Peyer's patch (tissue), 4 donors: ENCODE measurements around the gene TBX1.

Experiments used
- POLR2A ChIP-seq, 2 donors: fragments of 450-650 bp; IDR thresholded peaks; one replicate each; pipeline ENCODE4 v1.5.1; 2017; ENCODE audit warnings: antibody characterized with exemption in 2 of 2, mild to moderate bottlenecking in 2 of 2, moderate library complexity in 2 of 2
- TF ChIP-seq, protein P1 (sequence below), 6 experiments: fragments of 450-650 bp in 4 of 6; fragments of 200-600 bp in 2 of 6; sonication (generic) in 1 of 6; IDR thresholded peaks; one replicate each; pipeline ENCODE4 v1.5.1; 2017 to 2019; ENCODE audit warnings: antibody characterized with exemption in 6 of 6, mild to moderate bottlenecking in 3 of 6, moderate library complexity in 1 of 6

GRCh38 chr22:19731361-19732135 lies 29.0 kb upstream of the TBX1 start:
- no peak for TF ChIP-seq POLR2A (IDR thresholded peaks at IDR 0.05)
- TF ChIP-seq, protein P1, sequence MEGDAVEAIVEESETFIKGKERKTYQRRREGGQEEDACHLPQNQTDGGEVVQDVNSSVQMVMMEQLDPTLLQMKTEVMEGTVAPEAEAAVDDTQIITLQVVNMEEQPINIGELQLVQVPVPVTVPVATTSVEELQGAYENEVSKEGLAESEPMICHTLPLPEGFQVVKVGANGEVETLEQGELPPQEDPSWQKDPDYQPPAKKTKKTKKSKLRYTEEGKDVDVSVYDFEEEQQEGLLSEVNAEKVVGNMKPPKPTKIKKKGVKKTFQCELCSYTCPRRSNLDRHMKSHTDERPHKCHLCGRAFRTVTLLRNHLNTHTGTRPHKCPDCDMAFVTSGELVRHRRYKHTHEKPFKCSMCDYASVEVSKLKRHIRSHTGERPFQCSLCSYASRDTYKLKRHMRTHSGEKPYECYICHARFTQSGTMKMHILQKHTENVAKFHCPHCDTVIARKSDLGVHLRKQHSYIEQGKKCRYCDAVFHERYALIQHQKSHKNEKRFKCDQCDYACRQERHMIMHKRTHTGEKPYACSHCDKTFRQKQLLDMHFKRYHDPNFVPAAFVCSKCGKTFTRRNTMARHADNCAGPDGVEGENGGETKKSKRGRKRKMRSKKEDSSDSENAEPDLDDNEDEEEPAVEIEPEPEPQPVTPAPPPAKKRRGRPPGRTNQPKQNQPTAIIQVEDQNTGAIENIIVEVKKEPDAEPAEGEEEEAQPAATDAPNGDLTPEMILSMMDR (IDR thresholded peaks at IDR 0.05), result no peak
